Measurements from ENCODE around the gene MTCH1.

DNA sequence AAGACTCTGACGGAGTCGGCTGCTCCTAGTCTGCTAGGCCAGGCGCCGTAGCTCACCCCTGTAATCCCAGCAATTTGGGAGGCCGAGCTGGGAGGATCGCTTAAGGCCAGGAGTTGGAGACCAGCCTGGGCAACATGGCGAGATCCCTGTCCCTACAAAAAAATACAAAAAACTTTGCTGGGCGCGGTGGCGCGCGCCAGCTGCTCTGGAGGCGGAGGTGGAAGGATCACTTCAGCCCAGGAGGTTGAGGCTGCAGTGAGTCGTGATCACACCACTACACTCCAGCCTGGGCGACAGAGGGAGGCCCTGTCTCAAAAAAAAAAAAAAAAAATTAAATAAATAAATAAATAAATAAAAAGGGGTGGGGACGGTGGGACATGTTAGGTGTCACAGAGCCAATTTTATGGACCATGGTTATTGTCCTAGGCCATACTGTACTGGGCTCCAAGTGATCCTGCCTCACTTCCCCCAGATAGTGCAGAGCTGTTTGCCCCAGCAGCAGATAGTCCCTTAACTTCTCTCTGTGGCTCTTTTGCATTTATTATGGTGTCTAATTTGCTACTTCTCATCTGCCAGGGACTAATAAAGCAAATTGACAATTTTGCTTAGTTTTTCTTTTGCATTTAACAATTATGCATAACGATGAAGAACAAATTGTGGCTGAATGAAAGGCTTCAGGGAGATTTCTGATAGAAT lies 26.3 kb downstream of the MTCH1 start:
- TF ChIP-seq, protein P1, sequence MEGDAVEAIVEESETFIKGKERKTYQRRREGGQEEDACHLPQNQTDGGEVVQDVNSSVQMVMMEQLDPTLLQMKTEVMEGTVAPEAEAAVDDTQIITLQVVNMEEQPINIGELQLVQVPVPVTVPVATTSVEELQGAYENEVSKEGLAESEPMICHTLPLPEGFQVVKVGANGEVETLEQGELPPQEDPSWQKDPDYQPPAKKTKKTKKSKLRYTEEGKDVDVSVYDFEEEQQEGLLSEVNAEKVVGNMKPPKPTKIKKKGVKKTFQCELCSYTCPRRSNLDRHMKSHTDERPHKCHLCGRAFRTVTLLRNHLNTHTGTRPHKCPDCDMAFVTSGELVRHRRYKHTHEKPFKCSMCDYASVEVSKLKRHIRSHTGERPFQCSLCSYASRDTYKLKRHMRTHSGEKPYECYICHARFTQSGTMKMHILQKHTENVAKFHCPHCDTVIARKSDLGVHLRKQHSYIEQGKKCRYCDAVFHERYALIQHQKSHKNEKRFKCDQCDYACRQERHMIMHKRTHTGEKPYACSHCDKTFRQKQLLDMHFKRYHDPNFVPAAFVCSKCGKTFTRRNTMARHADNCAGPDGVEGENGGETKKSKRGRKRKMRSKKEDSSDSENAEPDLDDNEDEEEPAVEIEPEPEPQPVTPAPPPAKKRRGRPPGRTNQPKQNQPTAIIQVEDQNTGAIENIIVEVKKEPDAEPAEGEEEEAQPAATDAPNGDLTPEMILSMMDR (IDR thresholded peaks at IDR 0.05), result no peak
- no peak for TF ChIP-seq EZH2 (IDR thresholded peaks at IDR 0.05; ENCODE audit: borderline replicate concordance, insufficient read depth, low read depth, low read length, poor library complexity, severe bottlenecking)
